Stimulated activated CD8-positive, alpha-beta memory T cell treated with anti-CD3 and anti-CD28 coated beads, Interleukin-15, amount 100 ng/mL, for 48 hours (primary cell): ENCODE results near the gene KRTDAP.

Experiments
- DNase-seq, 2 donors: peaks; one replicate each; pipeline ENCODE4 v3.0.0-alpha.2; 2020; ENCODE audit warnings: low read depth in 2 of 2

Gene KRTDAP

GRCh38 chr19:35512831-35513627 is 22.8 kb upstream of the KRTDAP start:
- DNase-seq: no peak

DNA sequence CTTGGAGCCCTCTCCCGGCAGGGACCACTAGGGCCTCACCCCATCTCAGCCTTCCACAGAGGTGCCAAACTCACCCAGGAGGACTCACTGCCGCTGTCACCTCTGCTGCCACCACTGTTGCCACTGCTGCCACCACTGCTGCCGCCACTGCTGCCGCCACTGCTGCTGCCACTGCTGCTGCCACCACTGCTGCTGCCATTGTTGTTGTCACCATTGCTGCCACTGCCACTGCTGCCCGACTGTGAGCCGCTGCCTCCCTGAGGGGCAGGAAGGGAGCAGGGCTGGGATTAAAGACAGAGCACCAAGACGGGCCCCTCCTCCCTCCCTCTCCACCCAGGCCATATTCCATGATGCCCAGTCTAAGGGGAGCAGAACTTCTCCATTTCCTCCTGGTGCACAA is 21.1 kb upstream of the KRTDAP start:
- no peak for DNase-seq

DNA sequence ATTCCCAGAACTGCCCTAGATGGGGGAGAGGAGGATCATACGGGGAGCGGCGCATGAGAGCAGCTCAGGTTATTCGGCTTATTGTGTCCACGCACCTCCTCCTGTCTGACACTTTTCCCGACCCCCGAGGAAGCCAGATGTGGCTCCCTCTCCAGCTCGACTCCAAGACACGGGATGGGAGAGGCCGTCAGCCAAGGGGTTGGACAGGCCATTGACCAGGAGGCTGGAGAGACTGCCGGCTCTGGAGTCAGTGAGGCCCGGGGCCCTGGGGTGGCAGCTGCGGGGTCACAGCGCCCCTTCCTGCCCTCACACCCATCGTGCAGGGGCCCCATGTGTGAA is 20.3 kb upstream of the KRTDAP start:
- DNase-seq: no peak

- peak; percentile 63 to 65 for DNase-seq
These were observed 19.8 kb upstream of the KRTDAP start for GRCh38 chr19:35509861-35510625.

DNA sequence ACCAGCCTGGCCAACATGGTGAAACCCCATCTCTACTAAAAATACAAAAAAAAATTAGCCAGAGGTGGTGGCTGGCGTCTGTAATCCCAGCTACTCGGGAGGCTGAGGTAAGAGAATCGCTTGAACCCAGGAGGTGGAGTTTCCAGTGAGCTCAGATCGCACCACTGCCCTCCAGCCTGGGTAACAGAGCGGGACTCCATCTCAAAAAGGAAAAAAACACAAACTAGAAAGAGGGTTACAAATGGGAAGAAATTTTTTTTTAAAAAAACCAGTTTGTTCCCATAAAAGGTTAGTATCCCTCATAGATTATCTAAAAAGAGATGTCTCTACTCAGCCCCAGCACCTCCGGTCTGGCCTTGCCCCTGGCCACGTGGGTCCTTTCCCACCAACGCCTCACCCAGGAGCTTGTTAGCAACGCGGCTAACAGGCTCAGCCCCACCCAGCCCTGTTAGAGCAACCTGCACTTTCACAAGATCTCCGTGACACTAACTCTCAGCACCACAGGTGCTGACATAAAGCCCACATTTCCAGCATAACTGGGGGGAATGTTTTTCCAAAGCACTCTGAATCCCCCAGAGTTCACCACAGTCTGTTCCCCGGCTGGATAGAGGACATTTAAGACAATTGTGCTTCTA is 18.9 kb upstream of the KRTDAP start:
- peak in 1 of 2 donors; percentile 14 for DNase-seq

DNA sequence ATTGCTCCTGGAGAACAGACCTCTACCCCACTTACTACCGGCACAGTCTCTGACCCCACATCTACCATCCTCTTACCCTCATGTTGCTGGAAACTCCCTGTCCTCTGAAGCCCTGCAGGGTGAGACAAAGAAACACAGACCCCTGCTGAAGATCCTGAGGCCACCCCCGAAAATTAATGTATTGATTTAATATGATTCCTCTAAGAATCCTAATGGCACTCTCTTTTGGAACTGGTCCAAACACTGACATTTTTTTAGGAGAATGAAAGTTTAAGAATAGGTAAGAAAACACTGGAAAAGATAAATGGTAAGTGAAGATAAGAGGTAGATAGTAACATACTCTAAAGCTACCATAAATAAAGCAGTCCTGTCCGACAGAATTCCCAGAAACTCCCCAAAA is 17.9 kb upstream of the KRTDAP start:
- no peak for DNase-seq

DNA sequence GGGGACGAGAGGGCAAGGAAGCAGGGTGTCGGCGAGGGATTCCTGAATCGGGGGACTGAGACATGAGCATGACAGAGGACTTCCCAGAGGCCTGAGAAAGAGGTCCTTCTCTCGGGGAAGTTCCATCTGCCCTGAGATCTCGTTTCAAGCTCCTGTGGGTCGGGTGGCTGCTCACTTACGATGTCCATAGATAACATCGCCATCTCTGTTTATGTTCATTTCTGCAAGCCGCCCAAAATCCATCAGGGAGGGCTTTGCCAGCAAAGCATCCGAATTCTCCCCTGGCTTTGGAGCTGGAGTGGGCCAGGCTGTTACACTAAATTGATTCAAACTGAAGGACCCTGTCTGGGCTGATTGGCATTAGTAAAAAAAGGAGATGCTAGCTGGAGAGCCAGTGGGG is 17.3 kb upstream of the KRTDAP start:
- no peak for DNase-seq

GRCh38 chr19:35506011-35506410 is 15.7 kb upstream of the KRTDAP start:
- DNase-seq: no peak

DNA sequence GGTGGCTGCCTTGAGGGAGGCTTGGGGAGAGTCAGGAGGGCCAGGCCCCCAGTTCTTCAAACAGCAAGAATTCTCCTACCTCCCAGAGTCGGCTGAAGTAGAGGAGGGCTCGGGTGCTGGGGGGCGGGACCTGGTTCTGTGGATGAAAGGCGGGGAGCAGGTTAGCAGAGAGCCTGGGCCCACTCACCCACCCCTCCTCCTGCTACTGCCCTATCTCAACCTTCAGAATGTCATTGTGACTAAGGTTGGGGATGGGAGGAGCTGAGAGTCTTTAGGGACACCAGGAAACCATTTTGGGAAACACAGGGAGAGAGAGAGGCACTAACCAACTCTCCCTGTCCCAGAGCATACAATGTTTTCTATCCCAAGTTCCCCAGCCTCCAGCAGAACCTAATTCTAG is 12.5 kb upstream of the KRTDAP start:
- DNase-seq: no peak

DNA sequence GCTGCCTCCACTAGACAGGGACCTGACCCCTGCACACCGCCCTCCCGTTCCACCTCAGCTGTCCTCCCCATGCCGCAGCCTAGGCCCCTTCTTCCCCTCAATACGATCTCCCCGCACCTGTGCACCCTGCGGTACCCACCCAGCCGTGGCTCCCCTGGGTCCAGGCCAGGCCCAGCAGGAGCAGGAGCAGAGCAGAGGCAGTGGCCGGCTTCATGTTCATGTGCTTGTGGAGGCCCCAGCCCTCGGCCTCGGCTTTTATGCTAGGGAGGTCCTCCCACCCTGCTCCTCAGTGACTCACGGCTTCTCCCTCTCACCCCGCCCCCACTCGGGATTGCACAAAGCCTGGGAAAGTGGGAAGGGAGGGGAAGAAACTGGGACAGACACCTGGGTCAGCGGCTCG is 11.4 kb upstream of the KRTDAP start:
- DNase-seq: no peak

DNA sequence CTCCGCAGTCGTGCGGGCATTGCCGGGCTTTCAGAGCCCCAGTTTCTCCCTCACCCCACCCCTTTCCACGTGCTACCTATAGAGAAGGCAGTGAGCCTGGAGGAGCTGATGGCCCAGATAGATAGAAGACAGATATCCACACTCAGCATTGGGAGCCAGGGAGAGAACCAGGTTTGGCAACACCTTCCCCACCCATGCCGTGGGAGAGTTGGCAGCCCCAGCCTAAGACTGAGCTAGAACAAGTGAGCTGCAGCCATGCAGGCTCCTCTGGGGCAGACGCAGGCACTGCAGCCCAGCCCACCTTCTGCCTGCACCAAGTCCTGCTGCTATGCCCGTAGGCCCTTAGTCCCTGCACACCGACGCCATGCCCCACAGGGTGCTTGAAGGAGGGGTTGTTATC is 10.3 kb upstream of the KRTDAP start:
- DNase-seq: no peak

DNA sequence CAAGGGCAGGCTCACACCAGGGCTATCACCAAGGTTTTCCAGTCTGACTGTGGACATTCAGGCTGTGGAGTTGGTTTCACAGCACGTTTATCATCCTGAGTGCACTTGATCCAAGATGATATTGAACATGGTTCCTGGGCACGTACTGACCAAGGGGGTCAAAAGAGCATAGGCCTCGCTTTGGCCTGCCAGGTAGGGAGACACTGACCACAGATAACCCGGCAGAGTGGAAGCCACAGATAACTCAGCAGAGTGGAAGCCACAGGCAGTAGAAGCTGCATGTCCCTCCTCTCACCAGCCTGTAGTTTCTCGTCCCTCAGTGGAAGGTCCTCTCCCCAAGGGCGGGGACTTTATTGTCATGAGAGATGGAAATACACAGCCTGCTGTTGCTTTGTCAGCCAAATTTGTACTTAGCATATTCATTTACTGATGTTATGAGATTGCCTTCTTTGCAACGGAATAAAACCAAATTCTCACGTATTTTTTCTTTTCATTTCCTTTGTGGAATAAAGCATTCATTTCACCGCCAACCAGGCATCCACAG is 8.8 kb upstream of the KRTDAP start:
- no peak for DNase-seq

DNA sequence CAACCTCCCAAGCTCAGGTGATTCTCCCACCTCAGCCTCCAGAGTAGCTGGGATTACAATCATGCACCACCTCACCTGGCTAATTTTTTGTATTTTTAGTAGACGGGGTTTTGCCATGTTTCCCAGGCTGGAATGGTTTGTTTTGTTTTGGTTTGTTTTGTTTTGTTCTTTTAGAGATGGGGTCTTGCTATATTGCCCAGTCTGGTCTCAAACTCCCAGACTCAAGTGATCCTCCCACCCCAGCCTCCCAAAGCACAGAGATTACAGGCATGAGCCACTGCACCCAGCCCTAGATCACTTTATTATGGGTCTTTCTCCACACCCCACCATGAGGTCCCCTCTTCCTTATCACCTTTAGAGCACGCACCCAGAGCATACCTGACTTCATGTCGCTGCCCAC is 8.0 kb upstream of the KRTDAP start:
- no peak for DNase-seq

- DNase-seq: no peak
These were observed 7.1 kb upstream of the KRTDAP start for GRCh38 chr19:35497406-35497805.

DNA sequence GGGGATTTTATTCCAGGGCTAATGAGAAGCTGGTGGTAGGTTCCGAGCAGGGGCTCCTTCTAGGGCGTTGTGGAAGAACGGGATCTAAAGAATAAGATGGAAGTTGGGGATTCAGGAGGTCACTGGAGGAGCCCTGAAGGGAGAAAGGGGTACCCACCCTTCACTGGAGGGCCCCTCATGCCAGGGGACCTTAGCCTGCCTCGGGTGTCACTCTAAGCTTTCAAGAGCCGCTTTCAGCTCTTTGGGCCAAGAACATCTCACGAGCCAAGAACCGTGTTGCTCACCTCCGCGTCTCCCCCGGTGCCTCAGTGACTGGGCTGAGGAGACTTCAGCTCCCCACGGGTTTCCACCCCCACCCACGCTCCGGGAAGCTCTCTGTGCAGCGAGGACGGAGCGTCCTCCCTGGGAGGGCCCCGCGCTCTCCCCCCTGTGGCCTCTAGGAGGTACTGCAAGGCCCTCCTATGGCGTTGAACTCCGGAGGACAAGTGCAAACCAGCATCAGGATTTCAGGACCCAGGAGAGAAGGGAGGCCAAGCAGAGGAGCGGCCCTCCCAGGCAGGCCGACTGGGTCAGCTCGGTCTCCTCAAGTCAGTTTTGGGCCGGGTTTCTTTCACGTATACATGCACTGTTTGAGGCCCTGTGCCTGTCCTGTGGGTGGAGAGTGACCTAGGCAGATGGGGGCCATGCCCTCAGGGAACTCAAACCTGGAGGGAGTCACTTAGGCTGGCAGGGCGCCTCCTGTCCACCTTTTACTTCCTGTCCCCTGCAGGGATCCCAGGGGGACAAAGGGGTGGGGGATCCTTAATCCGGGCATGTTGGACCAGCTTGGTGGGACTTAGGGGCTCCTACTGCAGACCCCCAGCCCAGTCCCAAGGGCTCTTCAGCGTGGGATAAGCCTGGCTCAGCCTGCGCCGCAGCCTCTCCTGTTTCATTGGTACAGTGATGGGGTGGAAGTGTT is 5.1 kb upstream of the KRTDAP start:
- DNase-seq: peak; percentile 62 to 70

GRCh38 chr19:35493971-35494370 is 3.7 kb upstream of the KRTDAP start:
- no peak for DNase-seq

DNA sequence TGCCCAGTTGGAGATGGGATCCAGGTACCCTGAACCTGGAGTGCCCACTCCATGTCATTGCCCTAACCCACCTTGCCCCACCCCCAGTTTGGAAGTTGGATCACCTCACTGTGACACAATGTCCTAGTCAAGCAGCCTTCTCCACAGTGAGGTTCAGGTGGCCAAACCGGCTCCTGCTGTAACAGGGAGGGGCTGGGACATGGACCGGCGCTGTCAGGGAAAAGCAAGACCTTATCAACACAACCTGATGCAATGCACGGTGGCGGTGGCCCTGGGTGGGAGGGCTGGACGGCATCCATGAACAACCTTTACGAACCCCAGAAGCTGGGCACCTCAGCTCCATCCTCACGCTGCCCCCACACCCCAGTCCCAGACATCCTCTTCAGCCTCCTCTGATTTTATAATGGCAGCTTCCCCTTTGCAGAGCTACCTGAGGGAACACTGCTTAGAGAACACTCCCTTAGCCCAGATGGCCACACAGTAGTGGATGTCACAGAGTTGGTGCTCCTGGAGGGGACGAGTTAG is 1.6 kb upstream of the KRTDAP start:
- no peak for DNase-seq

- no peak for DNase-seq
These were observed 1.6 kb downstream of the KRTDAP start for GRCh38 chr19:35488677-35489076.

DNA sequence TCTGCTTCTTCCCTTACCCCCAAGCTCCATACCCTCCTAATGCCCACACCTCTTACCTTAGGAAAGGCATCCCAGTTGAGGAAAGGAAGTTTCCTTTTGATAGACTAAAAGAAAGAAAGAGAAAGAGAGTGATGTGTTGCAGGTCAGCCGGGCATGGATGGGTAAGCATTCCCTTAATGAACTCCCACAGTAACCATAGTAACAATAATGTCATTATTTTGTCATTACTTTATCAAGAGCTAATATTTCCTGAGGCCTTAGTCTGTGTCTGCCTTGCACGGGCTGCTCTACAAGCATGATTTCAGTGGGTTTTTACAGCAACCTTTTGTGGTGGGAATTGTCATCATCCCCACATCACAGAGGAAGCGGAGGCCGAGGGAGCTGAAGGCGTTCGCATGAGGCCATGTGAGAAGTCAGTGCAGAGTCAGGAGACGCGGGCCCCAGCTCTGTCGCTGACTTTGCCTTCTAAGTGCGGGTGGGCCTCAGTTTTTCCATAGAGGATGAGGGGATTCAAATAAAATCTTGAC is 2.5 kb downstream of the KRTDAP start:
- no peak for DNase-seq

DNA sequence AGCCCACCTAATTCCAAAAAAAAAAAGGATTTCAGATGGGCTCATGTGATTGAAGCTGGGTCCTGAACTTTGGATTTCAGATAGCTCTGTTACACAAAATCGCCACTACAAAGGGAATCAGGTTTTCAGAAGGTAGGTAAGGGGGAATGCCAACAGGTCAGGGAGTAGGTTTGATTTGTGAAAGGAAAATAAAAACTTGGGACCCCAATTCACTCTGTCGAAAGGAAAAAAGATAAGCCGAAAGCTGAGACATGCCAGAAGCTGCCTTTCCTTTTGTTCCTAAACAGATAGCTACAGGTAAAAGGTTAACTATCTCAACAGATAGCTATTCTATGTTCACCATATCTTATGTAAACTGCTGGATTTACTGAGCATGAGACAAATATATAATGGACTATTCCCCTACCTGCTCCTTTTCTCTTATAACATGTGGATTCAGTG is 4.0 kb downstream of the KRTDAP start:
- DNase-seq: no peak
